ENCODE results near the gene PIAS1. TPM values are rescaled to one million over a fixed set of nuclear protein-coding genes. Genes with fewer than 3 reads are reported as not detected.

The PIAS1 gene
- total and polyA plus RNA-seq, 3 donors from 2014 or later = 57.2 to 87.6 (median 60.5) TPM

DNA sequence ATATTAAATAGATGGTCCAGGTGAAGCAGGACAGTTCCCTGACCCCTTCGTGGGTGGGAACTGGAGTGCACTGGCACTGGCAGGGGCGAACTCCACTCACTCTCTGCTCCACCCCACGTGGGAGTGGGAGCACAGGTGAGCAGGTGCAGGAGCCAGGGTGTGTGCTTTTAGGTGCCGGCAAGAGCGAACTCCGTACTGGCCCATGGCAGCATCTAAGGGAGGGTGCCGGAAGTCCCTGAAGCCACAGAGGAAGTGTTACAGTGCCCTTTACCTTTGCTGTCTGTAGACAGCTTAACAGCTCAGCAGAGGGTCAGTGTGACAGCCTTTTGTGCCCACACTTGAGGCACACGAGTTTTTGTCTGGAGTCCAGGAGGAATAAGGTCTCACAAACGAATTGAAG, 26.7 kb upstream of the PIAS1 start:
- Histone ChIP-seq H3K36me3 (ENCODE audit: low read depth, missing control alignments) (no peaks in the 10 kb centered on the region), H3K9me3 (no peaks in the 10 kb centered on the region), H3K27ac (no peak overlapping the region), H3K27me3 (no peaks in the 10 kb centered on the region), H3K4me1 (peaks cover 1% of the 10 kb centered on the region), H3K4me3 (no peak overlapping the region)
- no peak for TF ChIP-seq POLR2A (IDR thresholded peaks at IDR 0.05)
- TF ChIP-seq CTCF (IDR thresholded peaks at IDR 0.05) = no peak
- intact Hi-C loops (cut with DNase I; ENCODE audit: low total_unique reads) = no loop called here
- DNase-seq = no peak
- WGBS, 2 donors = 75 to 84% methylated on average over 9 of the region's 9 CpGs

GRCh38 chr15:68028137-68028887, 25.8 kb upstream of the PIAS1 start:
- Histone ChIP-seq H3K27me3 (no peaks in the 10 kb centered on the region), H3K4me1 (no peaks in the 10 kb centered on the region), H3K27ac (no peak overlapping the region), H3K9me3 (no peaks in the 10 kb centered on the region), H3K36me3 (ENCODE audit: low read depth, missing control alignments) (no peaks in the 10 kb centered on the region), H3K4me3 (no peak overlapping the region)
- 75% methylated on average over 7 of the region's 7 CpGs for WGBS, 2 donors
- no peak for DNase-seq
- intact Hi-C loops (cut with DNase I; ENCODE audit: low total_unique reads) = no loop called here
- no peak for TF ChIP-seq POLR2A (IDR thresholded peaks at IDR 0.05)
- no peak for TF ChIP-seq CTCF (IDR thresholded peaks at IDR 0.05)

DNA sequence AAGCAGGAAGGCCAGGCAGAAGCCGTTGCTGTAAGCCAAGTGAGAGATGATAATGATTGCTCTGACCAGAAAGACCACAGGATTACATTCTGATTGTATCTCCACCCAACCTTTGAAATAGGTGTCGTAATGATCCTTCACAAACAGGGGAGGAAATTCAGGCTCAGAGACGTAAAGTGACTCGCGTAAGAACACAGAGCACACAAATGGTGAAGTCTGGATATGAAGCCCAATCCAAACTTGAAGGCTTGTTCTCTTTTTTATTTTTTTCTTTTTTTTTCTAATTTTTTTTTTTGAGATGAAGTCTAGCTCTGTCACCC, 25.3 kb upstream of the PIAS1 start:
- no peaks in the 10 kb centered on the region for H3K4me1 ChIP-seq
- 92 to 94% methylated on average over 5 of the region's 5 CpGs for WGBS, 2 donors
- no peak overlapping the region for H3K27ac ChIP-seq
- H3K27me3 ChIP-seq = no peaks in the 10 kb centered on the region
- TF ChIP-seq CTCF (IDR thresholded peaks at IDR 0.05) = no peak
- no peak for TF ChIP-seq POLR2A (IDR thresholded peaks at IDR 0.05)
- no peaks in the 10 kb centered on the region for H3K36me3 ChIP-seq (ENCODE audit: low read depth, missing control alignments)
- H3K9me3 ChIP-seq = no peaks in the 10 kb centered on the region
- intact Hi-C loops (cut with DNase I; ENCODE audit: low total_unique reads) = no loop called here
- no peak for DNase-seq
- H3K4me3 ChIP-seq = no peak overlapping the region

- intact Hi-C loops (cut with DNase I; ENCODE audit: low total_unique reads) = no loop called here
- TF ChIP-seq POLR2A (IDR thresholded peaks at IDR 0.05) (no peak), CTCF (IDR thresholded peaks at IDR 0.05) (no peak)
- Histone ChIP-seq H3K4me3 (no peak overlapping the region), H3K36me3 (ENCODE audit: low read depth, missing control alignments) (no peaks in the 10 kb centered on the region), H3K9me3 (no peaks in the 10 kb centered on the region), H3K4me1 (no peaks in the 10 kb centered on the region), H3K27ac (no peak overlapping the region), H3K27me3 (no peaks in the 10 kb centered on the region)
- DNase-seq = no peak
Measured at GRCh38 chr15:68029959-68030358, 24.2 kb upstream of the PIAS1 start.

- TF ChIP-seq CTCF (IDR thresholded peaks at IDR 0.05) (no peak), POLR2A (IDR thresholded peaks at IDR 0.05) (no peak)
- Histone ChIP-seq H3K36me3 (ENCODE audit: low read depth, missing control alignments) (no peaks in the 10 kb centered on the region), H3K27ac (no peak overlapping the region), H3K4me3 (no peak overlapping the region), H3K9me3 (no peaks in the 10 kb centered on the region), H3K4me1 (no peaks in the 10 kb centered on the region), H3K27me3 (no peaks in the 10 kb centered on the region)
- DNase-seq = no peak
- intact Hi-C loops (cut with DNase I; ENCODE audit: low total_unique reads) = no loop called here
- 36 to 51% methylated on average over 1 to 2 of the region's 2 CpGs for WGBS, 2 donors
Measured at GRCh38 chr15:68031404-68031803, 22.7 kb upstream of the PIAS1 start.
